Measurements from ENCODE around the gene PARD3B. TPM values are rescaled to one million over a fixed set of nuclear protein-coding genes. Genes with fewer than 3 reads are reported as not detected.

PARD3B gene
- total RNA-seq, 1 experiment from 2014 or later: 6.4 TPM

GRCh38 chr2:205509655-205510054 lies 964.4 kb downstream of the PARD3B start:
- TF ChIP-seq, protein P1, sequence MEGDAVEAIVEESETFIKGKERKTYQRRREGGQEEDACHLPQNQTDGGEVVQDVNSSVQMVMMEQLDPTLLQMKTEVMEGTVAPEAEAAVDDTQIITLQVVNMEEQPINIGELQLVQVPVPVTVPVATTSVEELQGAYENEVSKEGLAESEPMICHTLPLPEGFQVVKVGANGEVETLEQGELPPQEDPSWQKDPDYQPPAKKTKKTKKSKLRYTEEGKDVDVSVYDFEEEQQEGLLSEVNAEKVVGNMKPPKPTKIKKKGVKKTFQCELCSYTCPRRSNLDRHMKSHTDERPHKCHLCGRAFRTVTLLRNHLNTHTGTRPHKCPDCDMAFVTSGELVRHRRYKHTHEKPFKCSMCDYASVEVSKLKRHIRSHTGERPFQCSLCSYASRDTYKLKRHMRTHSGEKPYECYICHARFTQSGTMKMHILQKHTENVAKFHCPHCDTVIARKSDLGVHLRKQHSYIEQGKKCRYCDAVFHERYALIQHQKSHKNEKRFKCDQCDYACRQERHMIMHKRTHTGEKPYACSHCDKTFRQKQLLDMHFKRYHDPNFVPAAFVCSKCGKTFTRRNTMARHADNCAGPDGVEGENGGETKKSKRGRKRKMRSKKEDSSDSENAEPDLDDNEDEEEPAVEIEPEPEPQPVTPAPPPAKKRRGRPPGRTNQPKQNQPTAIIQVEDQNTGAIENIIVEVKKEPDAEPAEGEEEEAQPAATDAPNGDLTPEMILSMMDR (conservative IDR thresholded peaks at IDR 0.05): no peak
- WGBS (ENCODE audit: extremely low coverage, insufficient read length, low lambda C conversion rate): no CpG with 5 or more reads among the region's 4 CpGs

More at GRCh38 chr2:205509655-205510054, 964.4 kb downstream of the PARD3B start:
- no peaks in the 10 kb centered on the region; a peak in 1 of 5 replicates for H3K9me3 Mint-ChIP-seq
- Histone ChIP-seq H3K9me3 (ENCODE audit: control insufficient read depth, low read depth, low read length) (no peaks in the 10 kb centered on the region), H2BK15ac (ENCODE audit: low read depth, low read length) (no peak overlapping the region), H3K79me1 (ENCODE audit: insufficient read depth, low read depth, low read length, poor library complexity, severe bottlenecking) (no peaks in the 10 kb centered on the region), H3K27me3 (ENCODE audit: insufficient read depth, low read length) (no peaks in the 10 kb centered on the region), H3K18ac (ENCODE audit: insufficient read length, low read depth, low read length) (no peak overlapping the region), H3K9ac (ENCODE audit: extremely low read depth, insufficient read length, low read length) (no peak overlapping the region), H3K14ac (ENCODE audit: insufficient read depth, low read length) (no peak overlapping the region), H4K5ac (ENCODE audit: insufficient read length, low read depth, low read length) (no peak overlapping the region), H3K79me2 (ENCODE audit: insufficient read depth, low read length) (no peaks in the 10 kb centered on the region), H4K8ac (replicated peaks; ENCODE audit: insufficient read length, low read depth, low read length) (no peak overlapping the region), H4K20me1 (ENCODE audit: control insufficient read depth, insufficient read depth, insufficient read length) (no peaks in the 10 kb centered on the region), H2AK5ac (ENCODE audit: insufficient read length, low read length) (no peak overlapping the region), H3K4ac (ENCODE audit: low read depth, low read length) (no peak overlapping the region), H3K4me1 (ENCODE audit: insufficient read depth, low read length) (no peaks in the 10 kb centered on the region), H4K91ac (ENCODE audit: insufficient read length, low read depth, low read length) (no peak overlapping the region), H3K56ac (ENCODE audit: insufficient read length, low read depth, low read length) (no peak overlapping the region), H2BK5ac (ENCODE audit: insufficient read length, low read length) (no peak overlapping the region), H2AFZ (ENCODE audit: low read length) (no peak overlapping the region), H3K27ac (ENCODE audit: insufficient read length, low read depth, low read length) (no peak overlapping the region), H3K4me2 (ENCODE audit: insufficient read depth, insufficient read length, low read length) (no peak overlapping the region), H3K23me2 (ENCODE audit: insufficient read length, low read depth, low read length, poor library complexity, severe bottlenecking) (no peaks in the 10 kb centered on the region), H2BK12ac (ENCODE audit: insufficient read length, low read depth, low read length) (no peak overlapping the region), H3T11ph (ENCODE audit: low read length) (no peak overlapping the region), H3K23ac (ENCODE audit: insufficient read length, low read depth, low read length) (no peak overlapping the region), H2BK20ac (ENCODE audit: low read depth, low read length, poor library complexity, severe bottlenecking) (no peak overlapping the region), H2BK120ac (ENCODE audit: low read depth, low read length, poor library complexity, severe bottlenecking) (no peak overlapping the region)
- no peaks in the 10 kb centered on the region for H3K27me3 Mint-ChIP-seq (ENCODE audit: low read depth)
- H3K27ac Mint-ChIP-seq: no peak overlapping the region
- DNase-seq: no peak
- H3K4me3 Mint-ChIP-seq: no peak overlapping the region
- H3K36me3 Mint-ChIP-seq (ENCODE audit: insufficient read depth in 1 of 3, low read depth in 3 of 3): no peaks in the 10 kb centered on the region; a peak in 2 of 7 replicates
- H3K4me1 Mint-ChIP-seq: peaks cover 18 to 19% of the 10 kb centered on the region in 2 experiments

Measured in H9 (cell line).